ENCODE results near the gene DHRS7B.

GRCh38 chr17:21113716-21114115 is 13.0 kb upstream of the DHRS7B start:
- TF ChIP-seq CTCF (IDR thresholded peaks at IDR 0.05) (no peak), POLR2A (IDR thresholded peaks at IDR 0.05) (no peak)

Measured in esophagus squamous epithelium (tissue), 4 donors.